MM.1S (cell line): ENCODE results near the gene PDCD1.

Experiments
- EZH2 ChIP-seq: fragments of 300-600 bp; sonication (generic); optimal IDR thresholded peaks from 2 replicates; pipeline ENCODE3; 2017; ENCODE audit warnings: low read depth, mild to moderate bottlenecking, antibody characterized with exemption, low read length, mixed read lengths
- EZH2phosphoT487 ChIP-seq: fragments of 300-600 bp; sonication (generic); IDR thresholded peaks from 2 replicates; pipeline ENCODE4 v1.6.1; 2018; ENCODE audit warnings: antibody characterized with exemption, low read length
- TF ChIP-seq, protein P1 (sequence below): fragments of 300-600 bp; sonication (generic); IDR thresholded peaks from 2 replicates; pipeline ENCODE4 v1.5.1; 2016; ENCODE audit warnings: antibody characterized with exemption, low read length, mixed read lengths

DNA sequence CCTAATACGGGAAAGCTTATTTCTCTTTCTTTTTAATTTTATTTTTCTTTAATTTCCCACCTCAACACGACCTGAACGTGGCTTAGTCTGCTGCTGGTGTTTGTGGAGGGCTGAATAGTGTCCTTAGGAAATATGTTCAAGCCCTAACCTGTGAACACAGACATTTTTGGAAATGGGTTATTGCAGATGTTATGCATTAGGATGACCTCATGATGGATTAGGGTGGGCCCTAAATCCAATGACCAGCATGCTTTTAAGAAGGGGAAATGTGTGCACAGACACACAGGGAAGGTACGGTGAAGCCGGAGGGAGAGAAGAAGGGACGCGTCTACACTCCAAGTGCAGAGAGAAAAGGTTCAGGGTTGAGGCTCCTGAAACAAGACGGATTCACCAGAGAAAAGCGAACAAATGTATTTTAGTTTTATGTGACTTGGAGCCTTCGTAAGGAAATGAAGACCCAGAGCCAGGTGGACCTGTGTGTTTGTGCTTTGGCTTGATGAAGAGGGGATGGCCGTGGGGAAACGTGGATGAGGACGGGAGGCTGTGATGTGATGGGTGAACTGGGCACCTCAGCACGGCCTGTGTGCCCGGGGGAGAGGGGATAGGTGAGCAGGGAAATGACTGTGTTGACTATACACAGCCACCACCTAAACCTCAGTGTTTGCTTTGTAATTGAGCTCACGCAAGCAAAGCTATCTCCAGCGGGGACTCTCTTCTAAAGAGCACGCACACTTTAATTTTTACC lies 48.3 kb upstream of the PDCD1 start:
- TF ChIP-seq, protein P1, sequence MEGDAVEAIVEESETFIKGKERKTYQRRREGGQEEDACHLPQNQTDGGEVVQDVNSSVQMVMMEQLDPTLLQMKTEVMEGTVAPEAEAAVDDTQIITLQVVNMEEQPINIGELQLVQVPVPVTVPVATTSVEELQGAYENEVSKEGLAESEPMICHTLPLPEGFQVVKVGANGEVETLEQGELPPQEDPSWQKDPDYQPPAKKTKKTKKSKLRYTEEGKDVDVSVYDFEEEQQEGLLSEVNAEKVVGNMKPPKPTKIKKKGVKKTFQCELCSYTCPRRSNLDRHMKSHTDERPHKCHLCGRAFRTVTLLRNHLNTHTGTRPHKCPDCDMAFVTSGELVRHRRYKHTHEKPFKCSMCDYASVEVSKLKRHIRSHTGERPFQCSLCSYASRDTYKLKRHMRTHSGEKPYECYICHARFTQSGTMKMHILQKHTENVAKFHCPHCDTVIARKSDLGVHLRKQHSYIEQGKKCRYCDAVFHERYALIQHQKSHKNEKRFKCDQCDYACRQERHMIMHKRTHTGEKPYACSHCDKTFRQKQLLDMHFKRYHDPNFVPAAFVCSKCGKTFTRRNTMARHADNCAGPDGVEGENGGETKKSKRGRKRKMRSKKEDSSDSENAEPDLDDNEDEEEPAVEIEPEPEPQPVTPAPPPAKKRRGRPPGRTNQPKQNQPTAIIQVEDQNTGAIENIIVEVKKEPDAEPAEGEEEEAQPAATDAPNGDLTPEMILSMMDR: no peak
- TF ChIP-seq EZH2: no peak
- no peak for TF ChIP-seq EZH2phosphoT487
